T-helper 1 cell (primary cell): Measurements from ENCODE around the gene SLC46A1.

Experiments
- DNase-seq, 5 donors: peaks; one replicate each; pipeline ENCODE4 v3.0.0-alpha.2; 2012 to 2020

The SLC46A1 gene

GRCh38 chr17:28379814-28380801 lies 25.9 kb downstream of the SLC46A1 start:
- no peak for DNase-seq

GRCh38 chr17:28372945-28373274 lies 33.1 kb downstream of the SLC46A1 start:
- no peak for DNase-seq

- DNase-seq = peak in 1 of 5 donors; percentile 35
These were observed 33.6 kb downstream of the SLC46A1 start for GRCh38 chr17:28372203-28372944.

GRCh38 chr17:28371245-28372202 lies 34.5 kb downstream of the SLC46A1 start, which contains the start of gene SARM1:
Gene SARM1, plus strand, starts transcription at chr17:28371694. Its CDS starts 339 bp downstream, at chr17:28372033.
- DNase-seq = peak; percentile 68 to 90 (median 72)

GRCh38 chr17:28370744-28371103 lies 35.3 kb downstream of the SLC46A1 start:
- DNase-seq = no peak

GRCh38 chr17:28370035-28370743 lies 35.8 kb downstream of the SLC46A1 start, which contains the start of gene VTN:
Gene VTN, minus strand, starts transcription at chr17:28370307. Its CDS starts 104 bp downstream, at chr17:28370203.
- DNase-seq = no peak

- DNase-seq = no peak
These were observed 36.4 kb downstream of the SLC46A1 start for GRCh38 chr17:28369684-28370034.

GRCh38 chr17:28368915-28369683 lies 36.9 kb downstream of the SLC46A1 start:
- no peak for DNase-seq

GRCh38 chr17:28368306-28368831 lies 37.6 kb downstream of the SLC46A1 start:
- no peak for DNase-seq

GRCh38 chr17:28367641-28368305 lies 38.2 kb downstream of the SLC46A1 start:
- DNase-seq = no peak

GRCh38 chr17:28366605-28367004 lies 39.4 kb downstream of the SLC46A1 start:
- no peak for DNase-seq

GRCh38 chr17:28365487-28365886 lies 40.5 kb downstream of the SLC46A1 start:
- DNase-seq = no peak

GRCh38 chr17:28364665-28365363 lies 41.2 kb downstream of the SLC46A1 start, which contains the start of gene SEBOX:
Gene SEBOX, minus strand, starts transcription at chr17:28365199. Its CDS starts 48 bp downstream, at chr17:28365151.
- no peak for DNase-seq

- no peak for DNase-seq
These were observed 42.0 kb downstream of the SLC46A1 start for GRCh38 chr17:28363776-28364650.

- DNase-seq = no peak
These were observed 42.8 kb downstream of the SLC46A1 start for GRCh38 chr17:28363186-28363585.

- DNase-seq = no peak
These were observed 48.2 kb downstream of the SLC46A1 start for GRCh38 chr17:28357901-28358197.

GRCh38 chr17:28357061-28357900 lies 48.7 kb downstream of the SLC46A1 start, which contains the start of gene POLDIP2:
Gene POLDIP2, minus strand, starts transcription at chr17:28357527. Its CDS starts 79 bp downstream, at chr17:28357448.
- peak; percentile 91 to 96 (median 93) for DNase-seq
